SK-N-SH (cell line): Measurements from ENCODE around the gene LMBR1.

ENCODE experiments used
- CTCF ChIP-seq: fragments of 200-600 bp; sonication (generic); IDR thresholded peaks from 2 replicates; pipeline ENCODE4 v1.6.1; 2017; ENCODE audit warnings: antibody characterized with exemption, mild to moderate bottlenecking, moderate library complexity
- JUND ChIP-seq: IDR thresholded peaks from 2 replicates; pipeline ENCODE4 v1.4.0; 2012
- TAF1 ChIP-seq: IDR thresholded peaks from 2 replicates; pipeline ENCODE4 v1.6.1; 2012; ENCODE audit warnings: low read depth, mild to moderate bottlenecking, low read length, moderate library complexity, borderline replicate concordance

- TF ChIP-seq JUND: no peak
- no peak for TF ChIP-seq CTCF
- no peak for TF ChIP-seq TAF1
These were observed 39.0 kb upstream of the LMBR1 start for GRCh38 chr7:156932006-156932405.
